ENCODE results near the gene ISG20L2. TPM values are rescaled to one million over a fixed set of nuclear protein-coding genes. Genes with fewer than 3 reads are reported as not detected.

ISG20L2 gene
- total RNA-seq, 2 donors from 2014 or later: 24.2 to 28.3 TPM

DNA sequence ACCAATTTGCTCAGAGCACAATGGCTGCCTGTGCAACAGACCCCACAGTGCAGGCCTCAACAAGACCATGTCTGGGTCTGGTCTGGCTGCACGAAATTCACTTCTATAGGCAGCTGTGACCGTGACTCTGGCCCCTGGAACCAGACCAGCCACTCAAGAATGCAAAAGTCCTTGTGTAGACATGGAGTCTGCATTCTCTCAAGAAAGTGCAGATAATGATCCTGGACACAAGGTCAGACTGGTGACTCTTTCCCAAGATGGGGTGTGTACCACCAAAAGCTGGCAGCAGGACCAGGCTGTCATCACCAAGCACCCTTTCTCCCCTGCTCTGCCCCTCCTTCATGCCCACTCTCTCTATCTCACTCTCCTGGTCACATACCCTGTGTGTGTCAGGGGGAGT lies 7.4 kb downstream of the ISG20L2 start:
- no peak for ATAC-seq

DNA sequence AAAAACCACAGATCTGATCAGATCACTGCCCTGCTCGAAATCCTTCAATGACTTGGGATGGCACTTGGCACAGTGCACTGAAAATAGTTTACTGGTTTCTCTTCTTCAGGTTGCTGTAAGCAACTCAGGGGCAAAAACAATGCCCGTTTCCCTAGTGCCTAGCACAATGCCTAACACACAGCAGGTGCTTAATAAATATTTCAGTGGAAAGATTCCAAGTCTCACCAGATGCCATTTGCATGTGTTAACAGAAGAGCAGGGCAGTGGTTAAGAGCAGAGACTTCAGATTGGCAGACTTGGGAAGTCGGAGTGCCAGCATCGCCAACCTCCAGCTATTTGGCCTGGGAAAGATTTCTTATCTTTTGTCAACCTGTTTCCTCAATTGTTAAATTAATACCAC lies 11.2 kb downstream of the ISG20L2 start:
- ATAC-seq (no peak), DNase-seq (no peak)
- intact Hi-C loops (cut with DNase I, micrococcal nuclease): no loop called here

More for the DNA sequence above, 7.4 kb downstream of the ISG20L2 start:
- intact Hi-C loops (cut with DNase I, micrococcal nuclease): no loop called here
- no peak for DNase-seq

DNA sequence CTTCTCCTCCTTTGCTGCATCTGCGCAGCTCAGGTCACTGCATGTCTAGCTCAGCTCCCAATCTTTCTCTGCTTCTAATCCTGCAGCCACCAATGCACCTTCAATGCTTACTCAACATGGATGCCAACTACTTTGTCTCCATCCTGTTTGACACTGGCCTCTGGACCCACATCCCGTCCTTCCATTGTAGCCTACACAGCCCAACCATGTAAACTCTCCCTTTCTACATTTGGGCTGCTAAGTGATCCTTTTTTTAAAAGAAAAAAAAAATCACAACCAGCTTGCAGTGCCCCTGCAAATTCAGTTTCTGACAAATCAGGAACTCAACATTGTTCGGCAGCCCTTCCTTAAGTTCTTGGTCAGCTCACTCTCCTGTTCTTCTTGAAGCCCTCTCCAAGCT lies 13.7 kb downstream of the ISG20L2 start:
- intact Hi-C loops (cut with DNase I, micrococcal nuclease): no loop called here
- ATAC-seq: no peak

DNA sequence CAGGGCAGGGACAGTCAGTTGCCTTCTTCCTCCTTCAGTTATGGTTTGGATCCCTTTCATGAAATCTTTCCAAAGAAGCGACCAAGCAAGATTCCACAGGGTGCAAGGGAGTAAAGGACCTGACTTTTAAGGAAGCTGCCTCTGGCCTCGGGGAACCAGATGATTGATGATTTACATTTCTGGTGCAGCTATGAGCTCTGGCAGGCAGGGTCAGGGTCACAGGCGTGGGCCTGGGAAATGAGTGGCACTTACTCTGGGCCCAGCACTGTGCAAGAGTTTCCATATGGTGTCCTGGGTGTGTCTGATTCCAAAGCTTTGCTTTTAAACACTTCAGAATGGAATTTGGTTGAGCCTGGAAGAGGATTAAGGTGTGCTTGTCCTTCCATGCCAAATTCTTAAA lies 15.9 kb downstream of the ISG20L2 start:
- intact Hi-C loops (cut with DNase I, micrococcal nuclease): no loop called here
- ATAC-seq (no peak), DNase-seq (no peak)

More for the DNA sequence above, 13.7 kb downstream of the ISG20L2 start:
- no peak for DNase-seq

DNA sequence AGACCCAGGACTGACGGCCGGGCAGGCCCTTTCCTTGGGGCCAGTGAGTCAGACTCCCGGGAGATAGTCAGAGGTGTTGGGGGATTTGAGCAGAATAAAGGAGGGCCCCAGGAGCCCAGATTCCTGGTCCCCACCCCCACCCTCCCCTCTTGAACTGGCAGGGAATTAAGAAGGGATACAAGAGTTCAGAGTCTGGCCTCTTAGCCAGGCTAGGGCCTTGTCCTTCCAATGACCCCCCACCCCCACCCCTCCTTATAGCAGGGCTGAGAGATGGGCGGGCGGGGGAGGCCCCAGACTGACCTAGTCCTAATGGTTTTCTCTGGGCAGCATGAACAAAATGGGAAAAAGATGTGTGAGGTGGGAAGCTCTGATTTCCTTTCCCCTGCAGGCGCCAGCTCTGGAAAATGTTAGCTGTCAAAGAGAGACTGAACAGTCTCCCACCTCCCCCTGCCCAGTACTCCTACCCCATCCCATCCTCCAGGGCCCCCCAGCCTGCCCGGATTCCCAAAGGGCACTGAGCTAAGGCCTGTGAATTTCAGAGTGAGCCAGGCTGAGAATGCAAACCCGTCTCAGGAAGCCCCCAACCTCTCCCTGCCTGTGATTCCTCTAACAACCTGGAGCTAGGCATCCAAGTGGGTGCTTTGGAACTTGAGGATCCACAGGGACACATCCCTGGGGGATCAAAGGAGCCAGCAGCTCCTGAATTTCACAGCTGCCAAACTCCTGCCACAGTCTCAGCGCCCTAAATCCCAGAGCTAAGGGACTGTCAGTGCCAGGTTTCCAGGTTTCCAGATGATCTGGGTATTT lies 17.4 kb downstream of the ISG20L2 start:
- no peak for DNase-seq
- intact Hi-C loops (cut with DNase I, micrococcal nuclease): no loop called here

DNA sequence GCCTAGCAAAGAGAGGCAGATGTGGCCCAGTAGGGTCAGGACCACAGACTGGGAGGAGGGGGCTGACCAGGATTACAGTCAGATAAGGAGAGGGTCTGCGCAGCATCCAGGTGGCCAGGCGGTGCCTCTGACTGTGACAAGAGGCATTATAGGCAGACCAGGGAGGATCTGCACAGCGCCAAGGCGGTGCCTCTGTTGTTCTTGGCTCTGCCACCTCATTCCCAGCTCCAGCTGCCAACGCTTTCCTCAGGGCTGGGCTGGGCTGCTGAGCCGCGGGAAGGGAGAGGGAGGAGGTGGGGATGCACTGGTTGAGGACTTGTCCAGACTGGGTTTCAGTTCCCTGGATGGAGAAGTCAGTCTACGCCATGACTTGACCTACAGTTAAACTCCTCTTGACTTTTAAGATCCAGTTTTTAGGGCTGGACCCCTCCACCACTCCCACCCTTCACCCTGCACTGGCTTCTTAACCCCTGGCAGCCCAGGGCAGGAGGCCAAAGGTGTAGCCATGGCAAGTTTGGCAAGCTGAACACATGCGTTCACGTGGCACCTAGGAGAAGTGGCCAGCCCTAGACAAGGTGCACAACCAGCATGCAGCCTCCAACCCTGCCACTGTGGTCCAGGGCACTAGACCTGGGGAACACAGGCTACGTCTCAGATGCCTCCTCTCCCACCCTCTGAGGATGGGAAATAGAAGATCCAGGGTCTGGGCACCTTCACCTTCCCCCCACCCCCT lies 18.6 kb downstream of the ISG20L2 start:
- peak; percentile 89 for ATAC-seq
- intact Hi-C loops (cut with DNase I, micrococcal nuclease): no loop called here
- peak; percentile 67 to 69 for DNase-seq

More for the DNA sequence above, 17.4 kb downstream of the ISG20L2 start:
- ATAC-seq: no peak

DNA sequence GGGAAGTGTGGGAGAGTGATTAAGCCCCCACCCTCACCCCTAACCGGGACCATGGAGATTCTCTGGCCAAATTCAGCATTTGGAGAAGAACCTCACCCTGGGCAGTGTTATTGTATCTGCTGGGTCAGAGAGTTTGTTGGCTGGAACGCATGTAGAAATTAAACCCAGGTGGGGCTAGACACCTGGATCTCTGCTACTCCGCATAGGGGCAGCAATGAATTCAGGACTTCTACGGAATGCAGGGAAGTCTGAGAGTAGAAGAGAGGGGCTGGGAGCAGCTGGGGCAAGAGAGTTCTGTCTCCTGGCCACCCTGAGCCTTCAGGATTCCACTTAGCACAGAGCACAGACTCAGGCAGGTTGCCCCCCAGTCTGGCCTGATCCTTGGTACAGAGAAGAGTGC lies 19.5 kb downstream of the ISG20L2 start:
- ATAC-seq (no peak), DNase-seq (no peak)
- intact Hi-C loops (cut with DNase I, micrococcal nuclease): no loop called here

DNA sequence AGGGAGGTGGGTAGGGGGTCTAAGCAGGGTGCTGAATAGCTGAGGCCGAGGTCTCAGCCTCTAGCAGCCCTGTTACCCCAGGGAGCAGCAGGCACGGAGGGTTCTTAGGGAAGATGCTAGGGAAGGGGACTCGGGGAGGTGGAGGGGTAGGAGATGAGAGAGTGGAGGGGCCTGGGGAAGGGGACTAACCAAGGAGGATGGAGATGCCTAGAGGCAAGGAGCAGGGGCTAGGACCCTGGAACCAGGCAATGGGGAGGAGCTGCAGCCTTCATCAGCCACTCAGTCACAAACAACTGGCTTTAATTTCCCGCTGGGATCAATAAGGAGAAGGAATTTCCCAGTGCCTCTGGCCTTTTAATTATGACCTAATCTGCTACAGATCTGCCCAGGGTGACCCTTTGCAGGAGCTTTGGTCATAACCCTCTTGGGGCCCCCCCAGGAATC lies 20.3 kb downstream of the ISG20L2 start:
- ATAC-seq (no peak), DNase-seq (no peak)
- intact Hi-C loops (cut with DNase I, micrococcal nuclease): no loop called here

DNA sequence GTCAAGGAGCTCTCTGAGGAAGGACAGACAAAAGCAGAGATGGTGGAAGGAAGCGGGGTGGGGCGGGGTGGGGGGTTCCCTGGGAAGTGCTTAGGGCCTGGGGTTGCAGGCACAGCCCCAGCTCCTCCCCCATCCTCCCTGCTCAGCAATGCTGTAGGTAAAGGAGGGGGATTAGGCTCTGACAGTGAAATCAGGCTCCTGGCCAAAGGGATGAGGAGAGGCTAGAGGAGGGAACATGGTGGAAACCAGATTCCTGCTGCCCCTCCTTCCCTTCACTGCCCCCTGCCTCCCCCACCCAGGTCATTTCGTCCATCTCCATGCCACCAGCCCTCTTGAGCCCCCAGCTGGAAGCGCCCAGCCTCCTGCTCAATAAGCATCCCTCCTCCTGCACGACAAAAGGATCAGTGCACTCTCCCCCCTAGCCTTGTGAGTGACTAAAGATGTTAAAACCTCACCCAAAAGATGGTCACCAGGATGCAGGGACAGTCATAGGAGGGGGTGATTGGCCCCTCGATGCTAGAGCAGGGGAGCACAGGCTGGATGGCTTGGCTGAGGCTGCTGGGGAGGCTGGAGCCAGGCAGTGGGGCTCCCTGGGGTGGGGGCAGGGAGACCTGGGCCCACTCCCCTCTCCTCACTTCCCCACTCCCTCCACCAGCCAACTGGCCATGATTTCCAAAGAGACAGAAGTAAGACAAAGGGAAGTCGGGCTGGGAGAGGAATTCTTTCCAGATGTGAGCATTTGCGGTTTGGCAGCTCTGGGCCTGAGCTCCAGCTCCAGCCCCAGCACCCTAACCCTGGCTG lies 20.9 kb downstream of the ISG20L2 start:
- DNase-seq (no peak), ATAC-seq (no peak)
- intact Hi-C loops (cut with DNase I, micrococcal nuclease): no loop called here

DNA sequence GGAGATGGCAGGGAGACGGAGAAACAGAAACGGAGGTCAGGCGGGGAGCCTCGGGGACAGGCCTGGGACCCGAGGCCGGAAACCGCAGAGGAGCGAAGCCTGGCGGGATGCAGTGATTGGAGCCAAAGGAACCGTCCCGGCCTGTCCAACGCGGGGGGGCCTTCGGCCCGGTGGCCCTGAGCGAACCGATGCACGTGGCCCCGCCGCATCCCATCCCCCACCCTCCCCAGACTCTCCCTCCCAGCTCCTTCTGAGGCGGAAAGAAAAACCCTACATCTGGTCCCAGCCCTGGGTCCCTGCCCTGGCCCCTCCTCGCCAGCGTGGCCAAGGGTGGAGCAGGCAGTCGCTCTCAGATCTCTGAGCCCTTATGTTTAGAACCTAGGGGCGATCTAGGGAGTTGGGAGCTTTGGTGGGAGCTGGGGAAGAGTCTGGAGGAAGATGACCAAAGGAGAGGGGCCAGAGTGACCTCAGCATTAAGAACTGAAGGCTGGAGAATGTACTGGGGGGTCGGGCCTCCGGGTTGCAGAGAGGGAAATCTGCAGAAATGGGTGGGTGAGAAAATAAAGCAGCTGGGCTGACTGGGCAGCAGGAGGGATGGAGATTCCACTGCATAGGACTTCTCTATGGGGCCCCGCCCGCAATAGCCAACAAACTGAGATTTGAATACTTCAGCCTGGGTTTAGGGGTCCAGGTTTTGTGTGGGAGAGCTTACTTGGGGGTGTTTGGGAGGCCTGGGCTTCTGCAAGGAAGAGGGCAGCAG lies 21.7 kb downstream of the ISG20L2 start:
- ATAC-seq (peak; percentile 45), DNase-seq (peak; percentile 61 to 71)
- intact Hi-C loops (cut with DNase I, micrococcal nuclease): no loop called here

DNA sequence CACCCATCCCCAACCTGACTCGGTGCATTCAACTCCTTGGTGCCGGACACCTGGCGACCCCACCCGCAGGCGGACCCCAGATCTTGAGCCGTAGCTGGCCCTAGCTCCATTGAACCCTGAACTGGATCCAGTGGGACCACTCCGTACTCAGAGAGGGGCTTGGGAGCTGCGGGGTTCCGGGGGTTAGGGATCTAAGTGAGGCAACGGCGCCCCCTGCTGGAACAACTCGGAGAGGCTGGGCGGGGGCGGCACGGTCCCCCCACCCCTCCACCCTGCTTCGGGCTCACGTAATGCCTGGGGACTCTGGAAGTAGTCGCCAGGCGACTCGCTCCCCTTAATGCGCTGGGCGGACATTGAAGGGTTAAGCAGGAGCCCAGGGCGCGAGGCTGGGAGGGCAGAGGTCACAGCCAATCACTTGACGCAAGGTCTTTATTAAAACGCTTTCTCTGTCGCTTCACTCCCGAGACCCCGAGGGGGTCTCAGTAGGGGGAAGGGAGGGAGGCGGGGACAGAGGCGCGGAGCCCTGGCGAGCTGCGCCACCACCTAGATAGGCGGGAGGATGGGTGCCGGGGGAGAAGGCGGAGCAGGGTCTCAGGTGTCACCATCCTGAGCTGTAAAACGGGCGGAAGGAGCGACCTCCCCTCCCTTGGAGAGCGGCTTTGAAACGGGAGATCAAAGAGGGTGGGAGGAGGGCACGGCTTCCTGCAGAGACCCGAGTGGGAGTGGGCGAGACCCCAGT lies 22.5 kb downstream of the ISG20L2 start:
- intact Hi-C loops (cut with DNase I, micrococcal nuclease): no loop called here
- ATAC-seq (peak; percentile 43), DNase-seq (peak in 1 of 2 donors; percentile 76)

DNA sequence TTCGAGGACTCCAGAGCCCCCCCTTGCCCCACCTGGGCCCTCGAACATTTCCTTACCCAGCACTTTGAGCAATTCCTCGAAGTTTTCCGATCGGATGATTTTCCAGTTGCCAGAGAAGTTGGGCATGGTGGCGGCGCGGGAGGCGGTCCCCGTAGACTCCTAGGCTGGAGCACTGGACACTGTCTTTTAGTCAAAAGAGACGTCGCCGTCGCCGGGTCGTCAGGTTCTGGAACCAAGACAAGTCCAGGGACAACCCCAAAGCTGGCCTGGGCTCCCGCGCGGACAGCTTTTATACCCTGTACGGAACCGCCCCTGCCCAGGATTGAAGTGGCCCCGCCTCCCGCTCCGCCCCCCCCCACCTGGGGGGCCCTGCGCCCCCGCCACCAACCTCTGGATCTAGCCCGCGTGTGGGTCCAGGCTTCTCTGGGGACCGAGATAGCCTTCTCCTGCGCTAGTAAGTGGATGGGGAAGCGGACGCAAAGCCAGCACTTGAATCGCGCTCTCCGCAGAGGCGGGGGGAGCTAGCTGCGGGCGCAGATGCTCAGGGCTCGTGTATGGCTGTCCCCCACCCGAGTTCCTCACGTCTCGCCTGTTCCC lies 23.1 kb downstream of the ISG20L2 start, which contains the start of gene CRABP2:
Gene CRABP2, minus strand, starts transcription at position 263 of the 597 bp plus-strand sequence. Its CDS starts 137 bp downstream, at position 126.
- peak in 1 of 2 donors; percentile 35 for DNase-seq
- ATAC-seq: no peak
- intact Hi-C loops (cut with DNase I, micrococcal nuclease): no loop called here

DNA sequence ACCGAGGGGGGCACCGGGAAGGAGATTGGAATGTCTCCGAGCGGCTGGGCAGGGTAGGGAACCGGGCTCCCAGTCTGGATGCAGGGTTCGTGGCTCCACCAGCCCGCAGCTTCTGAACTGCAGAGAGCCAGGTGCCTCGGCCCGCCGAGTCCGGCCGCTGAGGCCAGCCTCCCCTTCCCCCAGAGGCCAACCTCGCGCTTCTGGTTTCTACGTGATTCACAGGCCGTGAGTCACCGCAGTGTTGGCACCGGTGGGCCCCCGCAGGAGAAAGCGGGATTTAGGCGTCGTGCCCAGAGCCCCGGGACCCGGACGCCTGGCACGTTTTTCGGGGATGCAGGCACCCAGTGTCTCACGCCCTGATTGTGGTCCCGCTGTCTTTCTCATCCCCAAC lies 23.6 kb downstream of the ISG20L2 start:
- ATAC-seq: no peak
- peak; percentile 26 to 48 for DNase-seq
- intact Hi-C loops (cut with DNase I, micrococcal nuclease): no loop called here

DNA sequence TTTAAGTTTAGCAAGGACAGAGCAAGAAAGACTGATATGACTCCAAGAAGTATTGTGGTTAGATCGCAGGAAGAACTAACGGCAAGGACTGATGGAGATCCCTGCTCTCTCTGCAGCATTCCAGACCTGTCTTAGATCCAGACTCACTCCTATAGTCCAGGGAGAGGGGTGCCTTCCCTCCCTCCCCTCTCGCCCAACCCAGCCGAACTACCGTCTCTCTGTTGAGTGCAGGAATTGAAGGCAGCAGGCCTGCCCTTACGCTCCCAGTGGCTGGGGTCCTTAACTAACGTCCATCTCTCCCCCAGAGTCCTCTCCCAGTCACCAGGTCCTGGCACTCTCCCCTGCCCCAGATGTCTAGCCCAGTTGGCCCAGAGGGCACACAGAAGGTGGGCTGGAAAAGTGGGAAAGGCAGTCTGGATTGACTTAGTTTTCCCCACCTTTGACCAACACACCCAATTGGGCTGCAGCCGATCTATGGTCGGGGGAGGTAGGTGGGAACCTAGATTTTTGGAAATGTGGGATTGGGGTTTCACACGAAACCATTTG lies 24.3 kb downstream of the ISG20L2 start:
- ATAC-seq (no peak), DNase-seq (no peak)
- intact Hi-C loops (cut with DNase I, micrococcal nuclease): no loop called here

DNA sequence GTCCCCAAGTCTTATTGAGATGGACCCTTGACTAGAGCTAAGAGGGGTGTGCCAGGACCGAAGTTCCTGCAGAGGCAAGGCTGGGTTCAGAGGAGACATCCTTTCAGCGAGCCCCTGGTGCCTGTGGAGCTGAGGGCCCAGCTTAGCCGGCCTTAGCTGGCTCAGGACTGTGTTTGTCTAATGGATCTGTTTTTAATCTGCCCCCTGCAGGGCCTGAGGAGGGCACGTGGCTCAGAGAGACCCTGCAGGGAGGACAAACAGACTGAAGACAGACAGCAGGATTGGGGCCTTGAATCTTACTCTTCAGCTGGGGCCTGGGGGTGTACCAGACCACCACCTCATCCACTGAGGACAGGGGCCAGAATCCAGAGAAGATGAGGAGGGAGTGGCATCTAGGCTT lies 24.8 kb downstream of the ISG20L2 start:
- intact Hi-C loops (cut with DNase I, micrococcal nuclease): no loop called here
- no peak for DNase-seq
- ATAC-seq: no peak

DNA sequence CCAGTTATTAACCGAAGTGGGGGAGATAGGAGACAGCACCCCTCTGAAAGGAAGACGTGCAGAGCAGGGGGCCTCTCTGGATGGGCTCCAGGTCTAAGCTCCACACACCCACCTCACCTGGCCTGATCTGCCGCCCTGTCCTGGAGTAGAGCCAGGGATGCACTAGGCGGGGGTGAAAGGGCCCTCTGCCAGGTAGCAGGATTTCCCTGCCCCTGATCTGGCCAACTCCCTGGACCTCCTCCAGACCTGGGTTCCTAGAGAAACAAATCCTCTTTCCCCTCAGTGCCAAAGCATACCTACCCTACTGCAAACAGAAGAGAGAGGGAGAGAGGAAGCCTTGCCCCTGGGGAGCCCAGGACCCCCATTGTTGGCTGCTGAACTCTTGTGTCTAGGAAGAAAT lies 25.2 kb downstream of the ISG20L2 start:
- intact Hi-C loops (cut with DNase I, micrococcal nuclease): no loop called here
- DNase-seq (no peak), ATAC-seq (no peak)

Measured in left colon (tissue), 2 donors.